ENCODE results near the gene CLEC4E. TPM values are rescaled to one million over a fixed set of nuclear protein-coding genes. Genes with fewer than 3 reads are reported as not detected.
"Not testable (repeated sequence)": the region's sequence is repeated elsewhere in the genome, so short reads cannot be mapped to it uniquely, and the experiment has no call there.

Gene CLEC4E
- total RNA-seq, 2 donors from 2014 or later = 0.73 to 3.0 TPM

- TF ChIP-seq, protein P1, sequence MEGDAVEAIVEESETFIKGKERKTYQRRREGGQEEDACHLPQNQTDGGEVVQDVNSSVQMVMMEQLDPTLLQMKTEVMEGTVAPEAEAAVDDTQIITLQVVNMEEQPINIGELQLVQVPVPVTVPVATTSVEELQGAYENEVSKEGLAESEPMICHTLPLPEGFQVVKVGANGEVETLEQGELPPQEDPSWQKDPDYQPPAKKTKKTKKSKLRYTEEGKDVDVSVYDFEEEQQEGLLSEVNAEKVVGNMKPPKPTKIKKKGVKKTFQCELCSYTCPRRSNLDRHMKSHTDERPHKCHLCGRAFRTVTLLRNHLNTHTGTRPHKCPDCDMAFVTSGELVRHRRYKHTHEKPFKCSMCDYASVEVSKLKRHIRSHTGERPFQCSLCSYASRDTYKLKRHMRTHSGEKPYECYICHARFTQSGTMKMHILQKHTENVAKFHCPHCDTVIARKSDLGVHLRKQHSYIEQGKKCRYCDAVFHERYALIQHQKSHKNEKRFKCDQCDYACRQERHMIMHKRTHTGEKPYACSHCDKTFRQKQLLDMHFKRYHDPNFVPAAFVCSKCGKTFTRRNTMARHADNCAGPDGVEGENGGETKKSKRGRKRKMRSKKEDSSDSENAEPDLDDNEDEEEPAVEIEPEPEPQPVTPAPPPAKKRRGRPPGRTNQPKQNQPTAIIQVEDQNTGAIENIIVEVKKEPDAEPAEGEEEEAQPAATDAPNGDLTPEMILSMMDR (IDR thresholded peaks at IDR 0.05) = peak; percentile 69 to 82 (median 78)
- TF ChIP-seq POLR2AphosphoS5 (IDR thresholded peaks at IDR 0.05) = no peak
- TF ChIP-seq POLR2A (IDR thresholded peaks at IDR 0.05) = no peak
- no peak overlapping the region for H3K4me3 ChIP-seq
- no peak overlapping the region for H3K27ac ChIP-seq
- intact Hi-C loops (cut with DNase I) = no loop called here
- 0% methylated on average over 3 of the region's 3 CpGs for WGBS
- no peaks in the 10 kb centered on the region for H3K9me3 ChIP-seq
- H3K36me3 ChIP-seq = no peaks in the 10 kb centered on the region
- no peaks in the 10 kb centered on the region for H3K4me1 ChIP-seq (replicated peaks)
- H3K27me3 ChIP-seq (replicated peaks; ENCODE audit: insufficient read depth) = no peaks in the 10 kb centered on the region
- DNase-seq (ENCODE audit: low spot score) = peak; percentile 58
These were observed 3.6 kb upstream of the CLEC4E start for GRCh38 chr12:8544295-8544694.

DNA sequence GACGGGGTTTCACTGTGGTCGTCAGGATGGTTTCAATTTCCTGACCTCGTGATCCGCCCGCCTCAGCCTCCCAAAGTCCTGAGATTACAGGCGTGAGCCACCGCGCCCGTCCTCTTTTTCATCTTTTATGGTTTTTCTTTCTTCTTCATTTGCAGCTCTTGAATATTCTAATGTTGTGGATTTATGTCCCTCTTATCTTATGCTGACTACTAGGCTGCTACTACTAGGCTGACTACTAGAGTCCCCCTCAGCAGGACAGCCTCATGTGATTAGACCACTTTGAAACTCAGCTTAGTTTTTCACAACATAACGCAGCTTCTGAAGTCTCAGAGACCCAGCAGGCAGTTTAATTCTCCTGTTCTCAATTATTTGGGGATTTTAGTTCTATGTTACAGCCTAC lies 857 bp upstream of the CLEC4E start:
- no peaks in the 10 kb centered on the region for H3K9me3 ChIP-seq
- H3K27ac ChIP-seq = no peak overlapping the region
- TF ChIP-seq, protein P1 (IDR thresholded peaks at IDR 0.05) = no peak
- no peak for TF ChIP-seq POLR2A (IDR thresholded peaks at IDR 0.05)
- no peak for TF ChIP-seq POLR2AphosphoS5 (IDR thresholded peaks at IDR 0.05)
- intact Hi-C loops (cut with DNase I) = no loop called here
- no peaks in the 10 kb centered on the region for H3K27me3 ChIP-seq (replicated peaks; ENCODE audit: insufficient read depth)
- H3K4me1 ChIP-seq (replicated peaks) = no peaks in the 10 kb centered on the region
- no peak overlapping the region for H3K4me3 ChIP-seq
- no peak for DNase-seq (ENCODE audit: low spot score)
- H3K36me3 ChIP-seq = no peaks in the 10 kb centered on the region
- 90% methylated on average over 10 of the region's 10 CpGs for WGBS

GRCh38 chr12:8537820-8538219 lies 2.9 kb downstream of the CLEC4E start:
- H3K4me1 ChIP-seq (replicated peaks); DNase-seq (ENCODE audit: low spot score); H3K9me3 ChIP-seq; H3K36me3 ChIP-seq; intact Hi-C loops (cut with DNase I); H3K4me3 ChIP-seq; H3K27me3 ChIP-seq (replicated peaks; ENCODE audit: insufficient read depth); H3K27ac ChIP-seq: not testable (repeated sequence)
- WGBS = 95% methylated on average over 16 of the region's 16 CpGs

DNA sequence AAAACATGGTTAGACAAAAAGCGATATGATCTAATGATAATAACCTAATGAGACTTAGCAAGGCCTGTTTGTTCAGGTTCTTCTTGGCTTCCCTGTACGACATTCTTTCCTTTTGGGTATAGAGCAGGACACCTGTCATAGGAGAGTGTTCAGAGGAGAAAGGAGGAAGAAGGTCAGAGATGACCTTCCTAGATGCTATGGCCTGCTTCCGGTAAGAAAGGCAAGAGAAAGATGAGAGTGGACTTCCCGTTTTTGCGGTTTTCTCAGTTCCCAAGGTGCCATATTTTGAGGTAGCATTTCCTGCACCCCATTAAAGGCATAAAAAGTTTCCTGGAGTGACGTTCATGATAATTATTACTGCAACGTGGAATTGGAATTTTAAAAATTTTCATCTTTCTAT lies 8.7 kb downstream of the CLEC4E start:
- 71% methylated on average over 7 of the region's 7 CpGs for WGBS
- Histone ChIP-seq H3K27ac (no peak overlapping the region), H3K9me3 (no peaks in the 10 kb centered on the region), H3K27me3 (replicated peaks; ENCODE audit: insufficient read depth) (no peaks in the 10 kb centered on the region), H3K36me3 (no peaks in the 10 kb centered on the region), H3K4me3 (no peak overlapping the region), H3K4me1 (replicated peaks) (no peaks in the 10 kb centered on the region)
- intact Hi-C loops (cut with DNase I) = no loop called here
- DNase-seq (ENCODE audit: low spot score) = no peak
- TF ChIP-seq, protein P1 (IDR thresholded peaks at IDR 0.05) = no peak
- no peak for TF ChIP-seq POLR2AphosphoS5 (IDR thresholded peaks at IDR 0.05)
- TF ChIP-seq POLR2A (IDR thresholded peaks at IDR 0.05) = no peak

- Histone ChIP-seq H3K36me3 (no peaks in the 10 kb centered on the region), H3K4me1 (replicated peaks) (no peaks in the 10 kb centered on the region), H3K27me3 (replicated peaks; ENCODE audit: insufficient read depth) (no peaks in the 10 kb centered on the region), H3K4me3 (no peak overlapping the region), H3K27ac (no peak overlapping the region), H3K9me3 (no peaks in the 10 kb centered on the region)
- TF ChIP-seq, protein P1 (IDR thresholded peaks at IDR 0.05) = no peak
- no peak for TF ChIP-seq POLR2AphosphoS5 (IDR thresholded peaks at IDR 0.05)
- TF ChIP-seq POLR2A (IDR thresholded peaks at IDR 0.05) = no peak
- DNase-seq (ENCODE audit: low spot score) = no peak
- 74% methylated on average over 29 of the region's 30 CpGs for WGBS
- intact Hi-C loops (cut with DNase I) = no loop called here
These were observed 13.2 kb downstream of the CLEC4E start for GRCh38 chr12:8527250-8528130.
